ENCODE measurements around the gene ITGA2B.
"Not testable (repeated sequence)": the region's sequence is repeated elsewhere in the genome, so short reads cannot be mapped to it uniquely, and the experiment has no call there.

ITGA2B gene

GRCh38 chr17:44348234-44348987 lies 41.0 kb downstream of the ITGA2B start:
- TF ChIP-seq FOXK2 (IDR thresholded peaks at IDR 0.05), result no peak
- no peak for TF ChIP-seq LEF1 (IDR thresholded peaks at IDR 0.05; ENCODE audit: borderline replicate concordance)
- TF ChIP-seq ELF4 (IDR thresholded peaks at IDR 0.05), result no peak
- TF ChIP-seq FOXM1 (IDR thresholded peaks at IDR 0.05; ENCODE audit: borderline replicate concordance), result no peak
- TF ChIP-seq FOXA1 (IDR thresholded peaks at IDR 0.05), result no peak
- TF ChIP-seq ZNF384 (IDR thresholded peaks at IDR 0.05), result no peak
- CTCF ChIA-PET, result interaction anchor here (1.2 kb wide), 1 partner anchor 15 kb away, joined by 4 read pairs; the partner anchor contains the start of gene FAM171A2
- POLR2A ChIA-PET, result no interaction called here
- no peak for DNase-seq (ENCODE audit: extremely low spot score)

GRCh38 chr17:44347206-44348055 lies 42.0 kb downstream of the ITGA2B start:
- ChIA-PET POLR2A (interaction anchor here (1.0 kb wide), 1 partner anchor 15 kb away, joined by 5 read pairs; no protein-coding TSS in a partner anchor), CTCF (interaction anchor here (0.6 to 1.2 kb wide), 2 partner anchors 16 to 206 kb away, joined by 3 to 4 read pairs; partner anchors contain the start of gene FAM171A2)
- DNase-seq (ENCODE audit: extremely low spot score), result not testable (repeated sequence)

- POLR2A ChIA-PET, result interaction anchor here (0.6 to 2.2 kb wide), 15 partner anchors 12 to 301 kb away, joined by 3 to 14 read pairs (median 6); partner anchors contain the start of genes TMUB2 and UBTF
- no peak for DNase-seq (ENCODE audit: extremely low spot score)
- TF ChIP-seq ARNT (IDR thresholded peaks at IDR 0.05) (no peak), FOXM1 (IDR thresholded peaks at IDR 0.05; ENCODE audit: borderline replicate concordance) (no peak), CTBP1 (IDR thresholded peaks at IDR 0.05; ENCODE audit: borderline replicate concordance) (no peak), HDGF (IDR thresholded peaks at IDR 0.05; ENCODE audit: borderline replicate concordance) (no peak)
- CTCF ChIA-PET, result interaction anchor here (0.9 to 2.8 kb wide), 10 partner anchors 11 to 298 kb away, joined by 3 to 28 read pairs (median 4); no protein-coding TSS in a partner anchor
Measured at GRCh38 chr17:44346064-44346844, 43.2 kb downstream of the ITGA2B start.

- POLR2A ChIA-PET, result interaction anchor here (0.6 to 2.2 kb wide), 18 partner anchors 10 to 302 kb away, joined by 3 to 14 read pairs (median 4); partner anchors contain the start of genes TMUB2 and UBTF
- DNase-seq (ENCODE audit: extremely low spot score), result peak; percentile 40
- CTCF ChIA-PET, result interaction anchor here (0.6 to 2.8 kb wide), 12 partner anchors 10 to 299 kb away, joined by 3 to 28 read pairs (median 3); no protein-coding TSS in a partner anchor
- no peak for TF ChIP-seq CTBP1 (IDR thresholded peaks at IDR 0.05; ENCODE audit: borderline replicate concordance)
- no peak for TF ChIP-seq ZNF384 (IDR thresholded peaks at IDR 0.05)
- no peak for TF ChIP-seq HDGF (IDR thresholded peaks at IDR 0.05; ENCODE audit: borderline replicate concordance)
- no peak for TF ChIP-seq PKNOX1 (IDR thresholded peaks at IDR 0.05)
- TF ChIP-seq LEF1 (IDR thresholded peaks at IDR 0.05; ENCODE audit: borderline replicate concordance), result no peak
- no peak for TF ChIP-seq SP1 (IDR thresholded peaks at IDR 0.05)
- TF ChIP-seq FOXM1 (IDR thresholded peaks at IDR 0.05; ENCODE audit: borderline replicate concordance), result no peak
- TF ChIP-seq ELF4 (IDR thresholded peaks at IDR 0.05), result no peak
- no peak for TF ChIP-seq SUZ12 (IDR thresholded peaks at IDR 0.05)
- TF ChIP-seq NFRKB (IDR thresholded peaks at IDR 0.05), result no peak
- TF ChIP-seq FOXA1 (IDR thresholded peaks at IDR 0.05), result no peak
- TF ChIP-seq FOXK2 (IDR thresholded peaks at IDR 0.05), result no peak
- TF ChIP-seq TARDBP (IDR thresholded peaks at IDR 0.05), result no peak
- TF ChIP-seq BHLHE40 (IDR thresholded peaks at IDR 0.05; ENCODE audit: borderline replicate concordance), result no peak
- TF ChIP-seq L3MBTL2 (conservative IDR thresholded peaks at IDR 0.05), result no peak
- no peak for TF ChIP-seq ARNT (IDR thresholded peaks at IDR 0.05)
Measured at GRCh38 chr17:44345454-44346026, 43.9 kb downstream of the ITGA2B start.

GRCh38 chr17:44344939-44345453 lies 44.5 kb downstream of the ITGA2B start, which contains the start of gene GRN:
Gene GRN, plus strand, starts transcription at chr17:44345302. Its CDS starts 3,863 bp downstream, at chr17:44349165.
- CTCF ChIA-PET, result interaction anchor here (0.6 to 2.8 kb wide), 13 partner anchors 9 to 299 kb away, joined by 3 to 28 read pairs (median 3); partner anchors contain the start of gene FAM171A2
- POLR2A ChIA-PET, result interaction anchor here (0.6 to 2.2 kb wide), 16 partner anchors 10 to 303 kb away, joined by 3 to 14 read pairs (median 6); partner anchors contain the start of gene TMUB2
- peak; percentile 98 for TF ChIP-seq L3MBTL2 (conservative IDR thresholded peaks at IDR 0.05)
- no peak for TF ChIP-seq FOXA1 (IDR thresholded peaks at IDR 0.05)
- peak; percentile 96 for DNase-seq (ENCODE audit: extremely low spot score)

GRCh38 chr17:44343510-44344209 lies 45.8 kb downstream of the ITGA2B start:
- ChIA-PET CTCF (interaction anchor here (1.0 to 2.8 kb wide), 3 partner anchors 11 to 133 kb away, joined by 5 to 28 read pairs (median 5); partner anchors contain the start of gene FAM171A2), POLR2A (interaction anchor here (2.2 kb wide), 1 partner anchor 15 kb away, joined by 14 read pairs; no protein-coding TSS in a partner anchor)
- no peak for DNase-seq (ENCODE audit: extremely low spot score)
- TF ChIP-seq HDGF (IDR thresholded peaks at IDR 0.05; ENCODE audit: borderline replicate concordance) (no peak), ELF4 (IDR thresholded peaks at IDR 0.05) (no peak), L3MBTL2 (conservative IDR thresholded peaks at IDR 0.05) (no peak), CTBP1 (IDR thresholded peaks at IDR 0.05; ENCODE audit: borderline replicate concordance) (no peak), SUZ12 (IDR thresholded peaks at IDR 0.05) (no peak)

- DNase-seq (ENCODE audit: extremely low spot score); POLR2A ChIA-PET: not testable (repeated sequence)
- CTCF ChIA-PET, result interaction anchor here (0.6 to 1.5 kb wide), 3 partner anchors 10 to 241 kb away, joined by 3 to 5 read pairs (median 3); no protein-coding TSS in a partner anchor
Measured at GRCh38 chr17:44340553-44340952, 48.9 kb downstream of the ITGA2B start.
